Spleen (tissue), 7 donors: ENCODE measurements around the gene SIGLEC11.

Experiments
- POLR2A ChIP-seq, 3 donors: fragments of 450-650 bp; IDR thresholded peaks; one replicate each; pipeline ENCODE4 v1.5.1; 2017; ENCODE audit warnings: antibody characterized with exemption in 3 of 3, mild to moderate bottlenecking in 1 of 3
- TF ChIP-seq, protein P1 (sequence below), 11 experiments: fragments of 200-600 bp in 7 of 11; fragments of 450-650 bp in 4 of 11; sonication (generic) in 4 of 11; IDR thresholded peaks in 8 of 11; conservative IDR thresholded peaks in 3 of 11; 1 replicate in 7 of 11; 2 replicates in 4 of 11; pipeline versions ENCODE4 v1.4.0 to v1.8.0; 2016 to 2021; ENCODE audit warnings: antibody characterized with exemption in 11 of 11, inconsistent platforms in 4 of 11, mild to moderate bottlenecking in 1 of 11
- donor health status: DM: no; HTN: no; CAD: no; lungs with moderate emphysema.
- donor health status: DM: no; HTN: no; CAD: no.
- donor health status: DM: no; HTN: no; CAD: no.

DNA sequence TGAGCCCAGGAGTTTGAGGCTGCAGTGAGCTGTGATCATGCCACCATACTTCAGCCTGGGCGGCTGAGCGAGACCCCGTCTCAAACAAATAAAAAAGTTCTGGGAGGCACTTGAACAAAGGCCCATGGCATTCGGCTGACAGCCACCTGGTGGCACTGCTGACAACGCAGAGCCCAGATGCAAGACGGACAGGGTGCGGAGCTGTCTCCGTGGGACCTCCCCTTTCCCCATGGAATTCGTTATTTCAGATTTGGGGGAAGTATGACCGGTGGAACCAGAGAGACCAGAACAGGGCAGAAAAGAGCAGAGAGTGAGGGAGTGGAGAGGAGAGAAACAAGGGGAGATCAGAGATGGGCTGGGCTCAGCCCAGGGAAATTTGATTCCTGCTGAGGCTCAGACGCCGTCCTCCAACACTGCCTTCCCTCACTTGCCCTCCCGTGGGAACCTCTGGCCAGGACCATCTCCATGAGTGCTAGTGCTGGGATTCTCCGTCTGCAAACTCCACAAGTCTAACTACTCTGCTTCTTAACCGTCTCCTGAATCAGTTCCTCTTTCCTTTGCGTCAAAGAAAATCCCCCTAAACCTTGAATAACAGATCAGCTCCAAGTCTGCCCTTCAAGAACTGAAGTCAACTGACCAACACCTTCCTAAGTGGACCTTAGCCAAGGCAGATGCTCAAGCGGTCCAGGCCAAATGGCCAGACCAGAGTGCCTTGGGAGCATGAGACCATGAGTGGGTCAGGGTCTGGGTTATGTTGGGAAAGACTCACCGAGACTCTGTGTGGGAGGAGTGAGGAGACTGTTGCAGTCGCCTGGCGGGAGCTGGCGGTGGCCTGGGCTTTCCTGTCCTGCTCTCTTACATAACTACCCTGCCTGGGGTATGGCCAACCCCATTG, 43.9 kb downstream of the SIGLEC11 start:
- TF ChIP-seq POLR2A (IDR thresholded peaks at IDR 0.05) = no peak
- TF ChIP-seq, protein P1, sequence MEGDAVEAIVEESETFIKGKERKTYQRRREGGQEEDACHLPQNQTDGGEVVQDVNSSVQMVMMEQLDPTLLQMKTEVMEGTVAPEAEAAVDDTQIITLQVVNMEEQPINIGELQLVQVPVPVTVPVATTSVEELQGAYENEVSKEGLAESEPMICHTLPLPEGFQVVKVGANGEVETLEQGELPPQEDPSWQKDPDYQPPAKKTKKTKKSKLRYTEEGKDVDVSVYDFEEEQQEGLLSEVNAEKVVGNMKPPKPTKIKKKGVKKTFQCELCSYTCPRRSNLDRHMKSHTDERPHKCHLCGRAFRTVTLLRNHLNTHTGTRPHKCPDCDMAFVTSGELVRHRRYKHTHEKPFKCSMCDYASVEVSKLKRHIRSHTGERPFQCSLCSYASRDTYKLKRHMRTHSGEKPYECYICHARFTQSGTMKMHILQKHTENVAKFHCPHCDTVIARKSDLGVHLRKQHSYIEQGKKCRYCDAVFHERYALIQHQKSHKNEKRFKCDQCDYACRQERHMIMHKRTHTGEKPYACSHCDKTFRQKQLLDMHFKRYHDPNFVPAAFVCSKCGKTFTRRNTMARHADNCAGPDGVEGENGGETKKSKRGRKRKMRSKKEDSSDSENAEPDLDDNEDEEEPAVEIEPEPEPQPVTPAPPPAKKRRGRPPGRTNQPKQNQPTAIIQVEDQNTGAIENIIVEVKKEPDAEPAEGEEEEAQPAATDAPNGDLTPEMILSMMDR (IDR thresholded peaks at IDR 0.05 in 8 of 11, conservative IDR thresholded peaks at IDR 0.05 in 3 of 11) = peak in 6 of 11 experiments; percentile 9 to 26 (median 14)
